Stimulated activated CD8-positive, alpha-beta memory T cell treated with anti-CD3 and anti-CD28 coated beads, Interleukin-4, amount 100 ng/mL, for 48 hours (primary cell): ENCODE data around the gene TMEFF2.
"Not testable (repeated sequence)": the region's sequence is repeated elsewhere in the genome, so short reads cannot be mapped to it uniquely, and the experiment has no call there.

Experiments used
- DNase-seq: peaks from one replicate; pipeline ENCODE4 v3.0.0-alpha.2; 2020

The TMEFF2 gene

GRCh38 chr2:192127434-192127833 is 67.3 kb downstream of the TMEFF2 start:
- DNase-seq = no peak

GRCh38 chr2:192126912-192127311 is 67.8 kb downstream of the TMEFF2 start:
- DNase-seq = no peak

- no peak for DNase-seq
Observed at GRCh38 chr2:192126426-192126825, 68.3 kb downstream of the TMEFF2 start.

GRCh38 chr2:192124571-192124970 is 70.2 kb downstream of the TMEFF2 start:
- no peak for DNase-seq

- DNase-seq = no peak
Observed at GRCh38 chr2:192123847-192124246, 70.9 kb downstream of the TMEFF2 start.

GRCh38 chr2:192122946-192123345 is 71.8 kb downstream of the TMEFF2 start:
- no peak for DNase-seq

GRCh38 chr2:192122141-192122540 is 72.6 kb downstream of the TMEFF2 start:
- no peak for DNase-seq

- no peak for DNase-seq
Observed at GRCh38 chr2:192119536-192119935, 75.2 kb downstream of the TMEFF2 start.

GRCh38 chr2:192117705-192118104 is 77.0 kb downstream of the TMEFF2 start:
- no peak for DNase-seq

- DNase-seq = not testable (repeated sequence)
Observed at GRCh38 chr2:192111536-192111935, 83.2 kb downstream of the TMEFF2 start.

- no peak for DNase-seq
Observed at GRCh38 chr2:192099742-192100141, 95.0 kb downstream of the TMEFF2 start.

- DNase-seq = no peak
Observed at GRCh38 chr2:192098814-192099491, 95.8 kb downstream of the TMEFF2 start.

GRCh38 chr2:192091476-192091875 is 103.3 kb downstream of the TMEFF2 start:
- DNase-seq = no peak

GRCh38 chr2:192090911-192091310 is 103.8 kb downstream of the TMEFF2 start:
- no peak for DNase-seq

- DNase-seq = no peak
Observed at GRCh38 chr2:192087398-192087958, 107.3 kb downstream of the TMEFF2 start.

GRCh38 chr2:192082121-192082520 is 112.6 kb downstream of the TMEFF2 start:
- no peak for DNase-seq

- DNase-seq = not testable (repeated sequence)
Observed at GRCh38 chr2:192080096-192080495, 114.6 kb downstream of the TMEFF2 start.

- no peak for DNase-seq
Observed at GRCh38 chr2:192073878-192074277, 120.9 kb downstream of the TMEFF2 start.

GRCh38 chr2:192072778-192073177 is 122.0 kb downstream of the TMEFF2 start:
- no peak for DNase-seq

GRCh38 chr2:192072261-192072660 is 122.5 kb downstream of the TMEFF2 start:
- no peak for DNase-seq

GRCh38 chr2:192070099-192070498 is 124.6 kb downstream of the TMEFF2 start:
- no peak for DNase-seq

- no peak for DNase-seq
Observed at GRCh38 chr2:192069417-192069816, 125.3 kb downstream of the TMEFF2 start.

- no peak for DNase-seq
Observed at GRCh38 chr2:192068966-192069365, 125.8 kb downstream of the TMEFF2 start.

GRCh38 chr2:192067631-192068030 is 127.1 kb downstream of the TMEFF2 start:
- no peak for DNase-seq

GRCh38 chr2:192064459-192064858 is 130.3 kb downstream of the TMEFF2 start:
- no peak for DNase-seq
